ENCODE measurements around the gene SHCBP1L. TPM values are rescaled to one million over a fixed set of nuclear protein-coding genes. Genes with fewer than 3 reads are reported as not detected.

Gene SHCBP1L
- total RNA-seq, 2 donors from 2014 or later: not detected

GRCh38 chr1:182972231-182972630, 19.3 kb upstream of the SHCBP1L start:
- intact Hi-C loops (cut with DNase I): no loop called here

GRCh38 chr1:182971219-182971618, 18.3 kb upstream of the SHCBP1L start:
- TF ChIP-seq CTCF (IDR thresholded peaks at IDR 0.05): no peak

More at GRCh38 chr1:182972231-182972630, 19.3 kb upstream of the SHCBP1L start:
- Histone ChIP-seq H3K4me1 (no peaks in the 10 kb centered on the region), H3K27me3 (no peaks in the 10 kb centered on the region), H3K9ac (ENCODE audit: low read depth in 2 of 2, low read length in 2 of 2) (no peak overlapping the region), H3K4me3 (no peak overlapping the region), H3K27ac (no peak overlapping the region), H3K36me3 (no peaks in the 10 kb centered on the region), H3K9me3 (no peaks in the 10 kb centered on the region)
- DNase-seq: no peak
- TF ChIP-seq CTCF (IDR thresholded peaks at IDR 0.05): no peak

GRCh38 chr1:182968836-182969734, 16.1 kb upstream of the SHCBP1L start:
- H3K4me3 ChIP-seq: no peak overlapping the region
- no peak for TF ChIP-seq CTCF (IDR thresholded peaks at IDR 0.05)
- no peak overlapping the region for H3K9ac ChIP-seq (ENCODE audit: low read depth in 2 of 2, low read length in 2 of 2)
- H3K27ac ChIP-seq: no peak overlapping the region
- no peaks in the 10 kb centered on the region for H3K36me3 ChIP-seq
- intact Hi-C loops (cut with DNase I): no loop called here
- H3K9me3 ChIP-seq: no peaks in the 10 kb centered on the region
- no peaks in the 10 kb centered on the region for H3K4me1 ChIP-seq
- no peak for DNase-seq
- H3K27me3 ChIP-seq: no peaks in the 10 kb centered on the region

More at GRCh38 chr1:182971219-182971618, 18.3 kb upstream of the SHCBP1L start:
- Histone ChIP-seq H3K9me3 (no peaks in the 10 kb centered on the region), H3K4me1 (no peaks in the 10 kb centered on the region), H3K27me3 (no peaks in the 10 kb centered on the region), H3K36me3 (no peaks in the 10 kb centered on the region), H3K27ac (no peak overlapping the region), H3K4me3 (no peak overlapping the region), H3K9ac (ENCODE audit: low read depth in 2 of 2, low read length in 2 of 2) (no peak overlapping the region)
- no peak for DNase-seq
- intact Hi-C loops (cut with DNase I): no loop called here

GRCh38 chr1:182968151-182968741, 15.3 kb upstream of the SHCBP1L start:
- Histone ChIP-seq H3K9me3 (no peaks in the 10 kb centered on the region), H3K4me3 (no peak overlapping the region), H3K36me3 (no peaks in the 10 kb centered on the region), H3K27me3 (no peaks in the 10 kb centered on the region), H3K4me1 (no peaks in the 10 kb centered on the region), H3K9ac (ENCODE audit: low read depth in 2 of 2, low read length in 2 of 2) (no peak overlapping the region), H3K27ac (no peak overlapping the region)
- DNase-seq: no peak
- intact Hi-C loops (cut with DNase I): no loop called here
- no peak for TF ChIP-seq CTCF (IDR thresholded peaks at IDR 0.05)

- intact Hi-C loops (cut with DNase I): no loop called here
- H3K4me3 ChIP-seq: no peak overlapping the region
- H3K36me3 ChIP-seq: no peaks in the 10 kb centered on the region
- TF ChIP-seq CTCF (IDR thresholded peaks at IDR 0.05): no peak
- DNase-seq: no peak
- no peaks in the 10 kb centered on the region for H3K9me3 ChIP-seq
- no peak overlapping the region for H3K9ac ChIP-seq (ENCODE audit: low read depth in 2 of 2, low read length in 2 of 2)
- no peak overlapping the region for H3K27ac ChIP-seq
- no peaks in the 10 kb centered on the region for H3K27me3 ChIP-seq
- no peaks in the 10 kb centered on the region for H3K4me1 ChIP-seq
Measured at GRCh38 chr1:182965861-182966260, 12.9 kb upstream of the SHCBP1L start.
